GM20000 (cell line): ENCODE measurements around the gene GTF3C1.

Experiments
- DNase-seq: peaks from one replicate; pipeline ENCODE4 v3.0.0; 2012; ENCODE audit warnings: low spot score
- TF ChIP-seq, protein P1 (sequence below): IDR thresholded peaks from 2 replicates; pipeline ENCODE4 v1.5.1; 2012; ENCODE audit warnings: mild to moderate bottlenecking, control low read depth; ENCODE audit errors: extremely low read depth, missing control alignments

The GTF3C1 gene

DNA sequence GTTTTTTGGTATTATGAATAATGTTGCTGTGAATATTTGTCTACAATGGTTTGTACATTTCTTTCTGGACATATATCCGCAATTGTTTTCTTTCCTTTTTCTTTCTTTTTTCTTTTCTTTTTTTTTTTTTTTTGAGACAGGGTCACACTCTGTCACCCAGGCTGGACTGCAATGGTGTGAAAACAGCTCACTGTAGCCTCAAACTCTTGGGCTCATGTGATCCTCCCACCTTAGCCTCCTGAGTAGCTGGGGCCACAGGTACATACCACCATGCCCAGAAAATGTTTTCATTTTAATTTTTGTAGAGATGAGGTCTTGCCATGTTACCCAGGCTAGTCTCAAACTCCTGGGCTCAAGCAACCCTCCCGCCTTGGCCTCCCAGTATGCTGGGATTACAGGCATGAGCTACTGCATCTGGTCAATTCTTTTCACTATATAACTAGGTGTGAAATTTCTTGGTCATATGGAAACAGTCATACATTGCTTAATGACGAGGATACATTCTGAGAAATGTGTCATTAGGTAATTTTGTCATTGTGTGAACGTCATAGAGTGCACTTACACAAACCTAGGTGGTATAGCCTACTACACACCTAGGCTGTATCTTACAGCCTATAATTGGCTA lies 132.6 kb downstream of the GTF3C1 start:
- TF ChIP-seq, protein P1, sequence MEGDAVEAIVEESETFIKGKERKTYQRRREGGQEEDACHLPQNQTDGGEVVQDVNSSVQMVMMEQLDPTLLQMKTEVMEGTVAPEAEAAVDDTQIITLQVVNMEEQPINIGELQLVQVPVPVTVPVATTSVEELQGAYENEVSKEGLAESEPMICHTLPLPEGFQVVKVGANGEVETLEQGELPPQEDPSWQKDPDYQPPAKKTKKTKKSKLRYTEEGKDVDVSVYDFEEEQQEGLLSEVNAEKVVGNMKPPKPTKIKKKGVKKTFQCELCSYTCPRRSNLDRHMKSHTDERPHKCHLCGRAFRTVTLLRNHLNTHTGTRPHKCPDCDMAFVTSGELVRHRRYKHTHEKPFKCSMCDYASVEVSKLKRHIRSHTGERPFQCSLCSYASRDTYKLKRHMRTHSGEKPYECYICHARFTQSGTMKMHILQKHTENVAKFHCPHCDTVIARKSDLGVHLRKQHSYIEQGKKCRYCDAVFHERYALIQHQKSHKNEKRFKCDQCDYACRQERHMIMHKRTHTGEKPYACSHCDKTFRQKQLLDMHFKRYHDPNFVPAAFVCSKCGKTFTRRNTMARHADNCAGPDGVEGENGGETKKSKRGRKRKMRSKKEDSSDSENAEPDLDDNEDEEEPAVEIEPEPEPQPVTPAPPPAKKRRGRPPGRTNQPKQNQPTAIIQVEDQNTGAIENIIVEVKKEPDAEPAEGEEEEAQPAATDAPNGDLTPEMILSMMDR = no peak
- no peak for DNase-seq

- DNase-seq = no peak
- TF ChIP-seq, protein P1 = no peak
Measured at GRCh38 chr16:27414788-27415431, 134.8 kb downstream of the GTF3C1 start.

- no peak for DNase-seq
- TF ChIP-seq, protein P1 = no peak
Measured at GRCh38 chr16:27413956-27414355, 135.8 kb downstream of the GTF3C1 start.

DNA sequence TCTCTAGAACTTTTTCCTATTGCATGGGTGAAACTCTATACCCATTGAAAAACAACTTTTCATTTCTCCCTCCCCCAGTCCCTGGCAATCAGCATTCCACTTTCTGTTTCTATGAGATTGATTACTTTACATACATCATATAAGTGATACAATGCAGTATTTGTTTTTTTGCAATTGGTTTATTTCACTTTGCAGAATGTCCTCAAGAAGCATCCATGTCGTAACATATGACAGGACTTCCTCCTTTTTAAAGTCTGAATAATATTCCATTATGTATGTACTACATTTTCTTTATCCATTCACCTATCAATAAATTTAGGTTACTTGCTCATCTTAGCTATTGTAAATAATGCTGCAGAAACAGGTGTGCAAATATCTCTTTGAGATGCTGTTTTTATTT lies 139.0 kb downstream of the GTF3C1 start:
- TF ChIP-seq, protein P1 = no peak
- no peak for DNase-seq
